COLO829 (cell line): ENCODE results near the gene MTPN.

Experiments
- DNase-seq: peaks from one replicate; pipeline ENCODE4 v3.0.0; 2012; ENCODE audit warnings: low spot score

The MTPN gene

GRCh38 chr7:135924302-135924701 is 52.9 kb downstream of the MTPN start:
- no peak for DNase-seq

- DNase-seq: no peak
Measured at GRCh38 chr7:135922263-135922662, 54.9 kb downstream of the MTPN start.

GRCh38 chr7:135920478-135920877 is 56.7 kb downstream of the MTPN start:
- DNase-seq: no peak

- DNase-seq: no peak
Measured at GRCh38 chr7:135919071-135919841, 57.9 kb downstream of the MTPN start.

GRCh38 chr7:135918134-135918533 is 59.0 kb downstream of the MTPN start:
- no peak for DNase-seq

- DNase-seq: no peak
Measured at GRCh38 chr7:135917721-135918120, 59.4 kb downstream of the MTPN start.

GRCh38 chr7:135914346-135914745 is 62.8 kb downstream of the MTPN start:
- DNase-seq: no peak

GRCh38 chr7:135913404-135913803 is 63.8 kb downstream of the MTPN start:
- DNase-seq: no peak

- no peak for DNase-seq
Measured at GRCh38 chr7:135911099-135911498, 66.1 kb downstream of the MTPN start.

- no peak for DNase-seq
Measured at GRCh38 chr7:135910393-135911036, 66.6 kb downstream of the MTPN start.

GRCh38 chr7:135905858-135906257 is 71.3 kb downstream of the MTPN start:
- peak; percentile 89 for DNase-seq

GRCh38 chr7:135905355-135905754 is 71.8 kb downstream of the MTPN start:
- DNase-seq: no peak

- DNase-seq: no peak
Measured at GRCh38 chr7:135904282-135904681, 72.9 kb downstream of the MTPN start.

GRCh38 chr7:135901585-135902540 is 75.3 kb downstream of the MTPN start:
- no peak for DNase-seq

GRCh38 chr7:135900065-135900546 is 77.1 kb downstream of the MTPN start:
- no peak for DNase-seq

- no peak for DNase-seq
Measured at GRCh38 chr7:135899458-135900064, 77.6 kb downstream of the MTPN start.

GRCh38 chr7:135898226-135898625 is 78.9 kb downstream of the MTPN start:
- no peak for DNase-seq

- no peak for DNase-seq
Measured at GRCh38 chr7:135894816-135895215, 82.3 kb downstream of the MTPN start.

GRCh38 chr7:135889823-135890222 is 87.3 kb downstream of the MTPN start:
- no peak for DNase-seq

GRCh38 chr7:135888740-135889139 is 88.4 kb downstream of the MTPN start:
- DNase-seq: no peak

GRCh38 chr7:135886345-135887132 is 90.6 kb downstream of the MTPN start:
- no peak for DNase-seq
